Keratinocyte (primary cell): ENCODE results near the gene CRTC3. TPM values are rescaled to one million over a fixed set of nuclear protein-coding genes. Genes with fewer than 3 reads are reported as not detected.

Experiments used
- DNase-seq: peaks from one replicate; pipeline ENCODE4 v3.0.0-alpha.2; 2011; ENCODE audit warnings: low read depth, missing footprints, low spot score
- FAIRE-seq: peaks from 2 replicates; lab custom pipeline; 2011; peaks lifted over from hg19 to GRCh38; lab: Jason Lieb, UNC
- H2AFZ ChIP-seq: 2 replicates; pipeline ENCODE4 v1.6.0; 2012; ENCODE audit warnings: low read length, control low read depth, inconsistent platforms; ENCODE audit not compliant: control insufficient read depth
- H3K27ac ChIP-seq: 2 replicates; pipeline ENCODE4 v1.5.1; 2011; ENCODE audit warnings: low read length; ENCODE audit not compliant: control insufficient read depth, insufficient read depth
- H3K27me3 ChIP-seq: 3 replicates; pipeline ENCODE4 v1.6.0; 2011; ENCODE audit warnings: low read length; ENCODE audit not compliant: control insufficient read depth, insufficient read depth; ENCODE audit errors: extremely low read depth
- H3K36me3 ChIP-seq, 2 experiments: 2 replicates in 1 of 2; 3 replicates in 1 of 2; pipeline ENCODE4 v1.5.1; 2011; ENCODE audit warnings: low read length in 2 of 2, mild to moderate bottlenecking in 1 of 2; ENCODE audit not compliant: control insufficient read depth in 2 of 2, insufficient read depth in 2 of 2; ENCODE audit errors: extremely low read depth in 1 of 2
- H3K4me1 ChIP-seq: 3 replicates; pipeline ENCODE4 v1.5.1; 2011; ENCODE audit warnings: low read length; ENCODE audit not compliant: control insufficient read depth, insufficient read depth; ENCODE audit errors: extremely low read depth
- H3K4me2 ChIP-seq: 3 replicates; pipeline ENCODE4 v1.6.0; 2011; ENCODE audit warnings: low read depth, low read length; ENCODE audit not compliant: control insufficient read depth, insufficient read depth; ENCODE audit errors: extremely low read depth
- H3K4me3 ChIP-seq, 3 experiments: fragments of 200-600 bp in 1 of 3; sonication (generic) in 1 of 3; 2 replicates in 2 of 3; 3 replicates in 1 of 3; pipeline ENCODE4 v1.5.1; 2011 to 2016; ENCODE audit warnings: low read length in 3 of 3, mild to moderate bottlenecking in 3 of 3, control low read depth in 2 of 3, inconsistent platforms in 1 of 3, low read depth in 1 of 3, mixed read lengths in 1 of 3, mixed run types in 1 of 3, moderate library complexity in 1 of 3; ENCODE audit not compliant: control insufficient read depth in 2 of 3, insufficient read depth in 2 of 3; ENCODE audit errors: extremely low read depth in 1 of 3
- H3K79me2 ChIP-seq: 2 replicates; pipeline ENCODE4 v1.6.0; 2012; ENCODE audit warnings: low read length; ENCODE audit not compliant: control insufficient read depth, insufficient read depth
- H3K9ac ChIP-seq: 3 replicates; pipeline ENCODE4 v1.6.0; 2011; ENCODE audit warnings: low read length; ENCODE audit not compliant: control insufficient read depth, insufficient read depth; ENCODE audit errors: extremely low read depth
- H3K9me1 ChIP-seq: 3 replicates; pipeline ENCODE4 v1.6.0; 2011; ENCODE audit warnings: low read length; ENCODE audit not compliant: control insufficient read depth, insufficient read depth; ENCODE audit errors: extremely low read depth
- H3K9me3 ChIP-seq: 2 replicates; pipeline ENCODE4 v1.5.1; 2012; ENCODE audit warnings: low read depth, low read length; ENCODE audit not compliant: control insufficient read depth
- H4K20me1 ChIP-seq: 3 replicates; pipeline ENCODE4 v1.6.0; 2011; ENCODE audit warnings: low read length; ENCODE audit not compliant: control insufficient read depth, insufficient read depth; ENCODE audit errors: extremely low read depth
- EZH2 ChIP-seq: IDR thresholded peaks from one replicate; pipeline ENCODE4 v1.6.1; 2012; ENCODE audit warnings: inconsistent platforms, mild to moderate bottlenecking, low read length, moderate library complexity
- dilution Hi-C: fragments of 300-500 bp; cut with MboI; formaldehyde crosslinking; loops from one replicate; pipeline ENCODE4 v1.7.0; 2020; ENCODE audit warnings: low sequenced_read_pairs; ENCODE audit not compliant: extremely low pct_ligation_motif_present
- polyA plus RNA-seq, 5 experiments: library from polyadenylated mRNA; depleted of rRNA in 3 of 5; stranded (reverse) in 3 of 5; stranded (forward) in 1 of 5; unstranded in 1 of 5; fragments of >200 nt; gene quantifications; 1 replicate in 1 of 5; 2 replicates in 3 of 5; 3 replicates in 1 of 5; pipeline versions ENCODE4 v1.2.1 to v1.2.3, GENCODE V29; 2011 to 2012; ENCODE audit warnings: missing spikeins in 2 of 5, low read depth in 1 of 5, low replicate concordance in 1 of 5
- TF ChIP-seq, protein P1 (sequence below), 3 experiments: IDR thresholded peaks in 1 of 3; conservative IDR thresholded peaks in 1 of 3; optimal IDR thresholded peaks in 1 of 3; 2 replicates in 2 of 3; 3 replicates in 1 of 3; pipeline versions ENCODE3 to v1.5.1; 2011; ENCODE audit warnings: low read length in 3 of 3, mild to moderate bottlenecking in 3 of 3, moderate library complexity in 2 of 3, control low read depth in 1 of 3, inconsistent platforms in 1 of 3; ENCODE audit not compliant: insufficient read depth in 2 of 3; ENCODE audit errors: extremely low read depth in 1 of 3

Gene CRTC3
- polyA plus RNA-seq, 1 donor (not counting 4 experiments of a cell fraction or from before 2014, with no cell fraction given) = 11.9 TPM

DNA sequence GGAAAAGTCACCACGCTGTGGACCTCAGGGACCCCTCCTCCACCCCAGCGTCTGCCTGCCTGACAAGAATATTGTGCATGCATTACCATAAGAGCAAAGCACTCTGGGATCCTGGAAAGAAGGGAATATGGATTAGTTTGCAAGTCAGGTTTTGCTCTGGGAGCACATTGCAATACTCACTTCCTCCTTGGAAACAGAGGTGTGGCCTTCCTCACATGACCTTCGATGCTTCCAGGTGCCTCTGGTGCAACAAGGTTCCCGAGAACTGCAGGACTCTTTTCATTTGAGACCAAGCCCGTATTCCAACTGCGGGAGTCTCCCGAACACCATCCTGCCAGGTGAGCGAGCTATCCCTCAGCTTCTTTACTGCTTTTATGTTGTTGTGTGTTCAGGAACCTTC, 111.1 kb downstream of the CRTC3 start:
- H3K36me3 ChIP-seq = peaks cover 12 to 26% of the 10 kb centered on the region in 2 experiments
- no peak overlapping the region for H3K4me2 ChIP-seq
- no peak overlapping the region for H3K27ac ChIP-seq
- no peaks in the 10 kb centered on the region for H3K27me3 ChIP-seq
- H3K9ac ChIP-seq = no peak overlapping the region
- no peak for DNase-seq
- no peak overlapping the region for H2AFZ ChIP-seq
- no peaks in the 10 kb centered on the region for H3K9me1 ChIP-seq
- H3K79me2 ChIP-seq = no peaks in the 10 kb centered on the region
- H3K9me3 ChIP-seq = no peaks in the 10 kb centered on the region
- H3K4me3 ChIP-seq = no peak overlapping the region
- no peaks in the 10 kb centered on the region for H4K20me1 ChIP-seq
- no peak for FAIRE-seq
- no peaks in the 10 kb centered on the region for H3K4me1 ChIP-seq
- no peak for TF ChIP-seq EZH2
- TF ChIP-seq, protein P1, sequence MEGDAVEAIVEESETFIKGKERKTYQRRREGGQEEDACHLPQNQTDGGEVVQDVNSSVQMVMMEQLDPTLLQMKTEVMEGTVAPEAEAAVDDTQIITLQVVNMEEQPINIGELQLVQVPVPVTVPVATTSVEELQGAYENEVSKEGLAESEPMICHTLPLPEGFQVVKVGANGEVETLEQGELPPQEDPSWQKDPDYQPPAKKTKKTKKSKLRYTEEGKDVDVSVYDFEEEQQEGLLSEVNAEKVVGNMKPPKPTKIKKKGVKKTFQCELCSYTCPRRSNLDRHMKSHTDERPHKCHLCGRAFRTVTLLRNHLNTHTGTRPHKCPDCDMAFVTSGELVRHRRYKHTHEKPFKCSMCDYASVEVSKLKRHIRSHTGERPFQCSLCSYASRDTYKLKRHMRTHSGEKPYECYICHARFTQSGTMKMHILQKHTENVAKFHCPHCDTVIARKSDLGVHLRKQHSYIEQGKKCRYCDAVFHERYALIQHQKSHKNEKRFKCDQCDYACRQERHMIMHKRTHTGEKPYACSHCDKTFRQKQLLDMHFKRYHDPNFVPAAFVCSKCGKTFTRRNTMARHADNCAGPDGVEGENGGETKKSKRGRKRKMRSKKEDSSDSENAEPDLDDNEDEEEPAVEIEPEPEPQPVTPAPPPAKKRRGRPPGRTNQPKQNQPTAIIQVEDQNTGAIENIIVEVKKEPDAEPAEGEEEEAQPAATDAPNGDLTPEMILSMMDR (optimal IDR thresholded peaks at IDR 0.05 in 1 of 3, IDR thresholded peaks at IDR 0.05 in 1 of 3, conservative IDR thresholded peaks at IDR 0.05 in 1 of 3; ENCODE audit: extremely low read depth in 1 of 3, insufficient read depth in 2 of 3, low read length in 3 of 3) = no peak
- dilution Hi-C loops = no loop called here

- TF ChIP-seq, protein P1 (optimal IDR thresholded peaks at IDR 0.05 in 1 of 3, IDR thresholded peaks at IDR 0.05 in 1 of 3, conservative IDR thresholded peaks at IDR 0.05 in 1 of 3; ENCODE audit: extremely low read depth in 1 of 3, insufficient read depth in 2 of 3, low read length in 3 of 3) = no peak
- TF ChIP-seq EZH2 = no peak
- Histone ChIP-seq H2AFZ (no peak overlapping the region), H3K79me2 (no peaks in the 10 kb centered on the region), H3K27me3 (no peaks in the 10 kb centered on the region), H3K4me3 (no peak overlapping the region), H3K9ac (no peak overlapping the region), H3K27ac (no peak overlapping the region), H3K36me3 (peaks cover 12 to 26% of the 10 kb centered on the region in 2 experiments), H3K4me2 (no peak overlapping the region), H3K9me1 (no peaks in the 10 kb centered on the region), H3K9me3 (no peaks in the 10 kb centered on the region), H4K20me1 (no peaks in the 10 kb centered on the region), H3K4me1 (no peaks in the 10 kb centered on the region)
- DNase-seq (no peak), FAIRE-seq (no peak)
- dilution Hi-C loops = no loop called here
Observed at GRCh38 chr15:90641581-90642463, 112.1 kb downstream of the CRTC3 start.
